Breast epithelium (tissue), 4 donors: ENCODE measurements around the gene PHACTR3. TPM values are rescaled to one million over a fixed set of nuclear protein-coding genes. Genes with fewer than 3 reads are reported as not detected.

Source experiments
- DNase-seq, 2 donors: peaks; one replicate each; pipeline ENCODE4 v3.0.0-alpha.2; 2019; ENCODE audit warnings: low spot score in 2 of 2
- H3K27ac ChIP-seq, 2 donors: fragments of 200-600 bp; sonication (generic) in 1 of 2; one replicate each; pipeline ENCODE4 v1.5.1; 2016 to 2019; ENCODE audit warnings: mild to moderate bottlenecking in 1 of 2
- H3K27me3 ChIP-seq, 2 donors: fragments of 200-600 bp; sonication (generic) in 1 of 2; one replicate each; pipeline versions ENCODE4 v1.5.1 to v1.6.0; 2017 to 2019; ENCODE audit warnings: control low read depth in 1 of 2, mild to moderate bottlenecking in 1 of 2
- H3K36me3 ChIP-seq: fragments of 200-600 bp; one replicate; pipeline ENCODE4 v1.5.1; 2019
- H3K4me1 ChIP-seq, 2 donors: fragments of 200-600 bp; sonication (generic); one replicate each; pipeline ENCODE4 v1.5.1; 2016 to 2019; ENCODE audit warnings: control low read depth in 1 of 2
- H3K4me3 ChIP-seq, 3 donors: fragments of 200-600 bp; sonication (generic); 1 replicate in 2 of 3; 2 replicates in 1 of 3; pipeline ENCODE4 v1.5.1; 2016 to 2019; ENCODE audit warnings: mild to moderate bottlenecking in 3 of 3, moderate library complexity in 2 of 3
- H3K9me3 ChIP-seq, 2 donors: fragments of 200-600 bp; sonication (generic) in 1 of 2; one replicate each; pipeline ENCODE4 v1.5.1; 2016 to 2019; ENCODE audit warnings: control low read depth in 1 of 2
- CTCF ChIP-seq, 3 donors: fragments of 450-650 bp; IDR thresholded peaks; one replicate each; pipeline ENCODE4 v1.5.1; 2016 to 2017; ENCODE audit warnings: antibody characterized with exemption in 3 of 3, mild to moderate bottlenecking in 3 of 3, moderate library complexity in 3 of 3
- POLR2A ChIP-seq: fragments of 450-650 bp; IDR thresholded peaks from one replicate; pipeline ENCODE4 v1.6.1; 2016; ENCODE audit warnings: antibody characterized with exemption, mild to moderate bottlenecking, moderate library complexity
- POLR2AphosphoS5 ChIP-seq, 3 donors: sonication (generic); formaldehyde crosslinking; IDR thresholded peaks; one replicate each; pipeline ENCODE4 v1.6.1; 2017; ENCODE audit warnings: antibody characterized with exemption in 3 of 3
- intact Hi-C: fragments of 100-400 bp; cut with DNase I; formaldehyde crosslinking; loops from one replicate; pipeline ENCODE4 v1.15.1; 2023; ENCODE audit warnings: low total_unique reads
- total RNA-seq, 3 donors: library from RNA; depleted of rRNA; stranded (reverse); fragments of >200 nt; gene quantifications; one replicate each; pipeline ENCODE4 v1.1.0, GENCODE V29; 2016

The PHACTR3 gene
- total RNA-seq, 3 donors from 2014 or later: 0.16 to 0.33 (median 0.29) TPM

GRCh38 chr20:59622496-59622895 lies 18.2 kb downstream of the PHACTR3 start:
- DNase-seq: no peak
- peaks cover 0 to 5% of the 10 kb centered on the region in 2 donors for H3K9me3 ChIP-seq
- peaks cover 0 to 65% of the 10 kb centered on the region in 2 donors for H3K27me3 ChIP-seq
- no peak for TF ChIP-seq POLR2AphosphoS5 (IDR thresholded peaks at IDR 0.05)
- no peak for TF ChIP-seq CTCF (IDR thresholded peaks at IDR 0.05)
- no peak for TF ChIP-seq POLR2A
- intact Hi-C loops: no loop called here
- no peak overlapping the region for H3K4me3 ChIP-seq
- no peaks in the 10 kb centered on the region for H3K36me3 ChIP-seq
- no peak overlapping the region for H3K27ac ChIP-seq
- H3K4me1 ChIP-seq: no peaks in the 10 kb centered on the region

- no peak for DNase-seq
- H3K27ac ChIP-seq: no peak overlapping the region
- intact Hi-C loops: no loop called here
- TF ChIP-seq POLR2A (no peak), CTCF (IDR thresholded peaks at IDR 0.05) (no peak), POLR2AphosphoS5 (IDR thresholded peaks at IDR 0.05) (no peak)
- peaks cover 0 to 65% of the 10 kb centered on the region in 2 donors for H3K27me3 ChIP-seq
- peaks cover 0 to 5% of the 10 kb centered on the region in 2 donors for H3K9me3 ChIP-seq
- no peaks in the 10 kb centered on the region for H3K4me1 ChIP-seq
- no peaks in the 10 kb centered on the region for H3K36me3 ChIP-seq
- H3K4me3 ChIP-seq: no peak overlapping the region
Measured at GRCh38 chr20:59623133-59623532, 18.8 kb downstream of the PHACTR3 start.

GRCh38 chr20:59623583-59623982 lies 19.2 kb downstream of the PHACTR3 start:
- no peaks in the 10 kb centered on the region for H3K4me1 ChIP-seq
- H3K9me3 ChIP-seq: peaks cover 0 to 5% of the 10 kb centered on the region in 2 donors
- no peak overlapping the region for H3K27ac ChIP-seq
- DNase-seq: no peak
- peaks cover 0 to 66% of the 10 kb centered on the region in 2 donors for H3K27me3 ChIP-seq
- intact Hi-C loops: no loop called here
- H3K36me3 ChIP-seq: no peaks in the 10 kb centered on the region
- TF ChIP-seq CTCF (IDR thresholded peaks at IDR 0.05): no peak
- no peak for TF ChIP-seq POLR2A
- H3K4me3 ChIP-seq: no peak overlapping the region

- DNase-seq: no peak
- peaks cover 0 to 58% of the 10 kb centered on the region in 2 donors for H3K27me3 ChIP-seq
- H3K27ac ChIP-seq: no peak overlapping the region
- no peaks in the 10 kb centered on the region for H3K4me1 ChIP-seq
- TF ChIP-seq POLR2A (no peak), CTCF (IDR thresholded peaks at IDR 0.05) (no peak), POLR2AphosphoS5 (IDR thresholded peaks at IDR 0.05) (no peak)
- intact Hi-C loops: no loop called here
- no peak overlapping the region for H3K4me3 ChIP-seq
- H3K9me3 ChIP-seq: peaks cover 0 to 5% of the 10 kb centered on the region in 2 donors
- no peaks in the 10 kb centered on the region for H3K36me3 ChIP-seq
Measured at GRCh38 chr20:59624401-59624800, 20.1 kb downstream of the PHACTR3 start.

- H3K4me1 ChIP-seq: no peaks in the 10 kb centered on the region
- no peak for TF ChIP-seq POLR2A
- no peak for TF ChIP-seq POLR2AphosphoS5 (IDR thresholded peaks at IDR 0.05)
- no peak for TF ChIP-seq CTCF (IDR thresholded peaks at IDR 0.05)
- no peak overlapping the region for H3K4me3 ChIP-seq
- no peak overlapping the region for H3K27ac ChIP-seq
- peaks cover 0 to 54% of the 10 kb centered on the region in 2 donors for H3K27me3 ChIP-seq
- peaks cover 0 to 5% of the 10 kb centered on the region in 2 donors for H3K9me3 ChIP-seq
- intact Hi-C loops: no loop called here
- no peaks in the 10 kb centered on the region for H3K36me3 ChIP-seq
- DNase-seq: no peak
Measured at GRCh38 chr20:59625214-59625922, 21.0 kb downstream of the PHACTR3 start.
